ENCODE measurements around the gene ANO7.

ANO7 gene

GRCh38 chr2:241199897-241200821 lies 11.7 kb downstream of the ANO7 start:
- Histone ChIP-seq H3K36me3 (replicated peaks) (no peaks in the 10 kb centered on the region), H3K4me3 (ENCODE audit: low read depth, low read length) (no peak overlapping the region), H3K27me3 (replicated peaks) (no peaks in the 10 kb centered on the region), H3K27ac (no peak overlapping the region)
- in situ Hi-C loops (cut with HindIII; ENCODE audit: low pct_ligation_motif_present, low sequenced_read_pairs), result no loop called here
- no peak for TF ChIP-seq CTCF (IDR thresholded peaks at IDR 0.05; ENCODE audit: low read depth, low read length, missing control alignments)
- DNase-seq, result no peak

GRCh38 chr2:241200822-241201395 lies 12.4 kb downstream of the ANO7 start:
- in situ Hi-C loops (cut with HindIII; ENCODE audit: low pct_ligation_motif_present, low sequenced_read_pairs), result no loop called here
- no peak for DNase-seq
- no peaks in the 10 kb centered on the region for H3K36me3 ChIP-seq (replicated peaks)
- H3K27ac ChIP-seq, result no peak overlapping the region
- TF ChIP-seq CTCF (IDR thresholded peaks at IDR 0.05; ENCODE audit: low read depth, low read length, missing control alignments), result no peak
- no peak overlapping the region for H3K4me3 ChIP-seq (ENCODE audit: low read depth, low read length)
- H3K27me3 ChIP-seq (replicated peaks), result no peaks in the 10 kb centered on the region

- in situ Hi-C loops (cut with HindIII; ENCODE audit: low pct_ligation_motif_present, low sequenced_read_pairs), result no loop called here
- no peak overlapping the region for H3K4me3 ChIP-seq (ENCODE audit: low read depth, low read length)
These were observed 13.2 kb downstream of the ANO7 start for GRCh38 chr2:241201445-241202267.

GRCh38 chr2:241202268-241202585 lies 13.8 kb downstream of the ANO7 start:
- Histone ChIP-seq H3K4me3 (ENCODE audit: low read depth, low read length) (no peak overlapping the region), H3K27me3 (replicated peaks) (no peaks in the 10 kb centered on the region), H3K27ac (no peak overlapping the region), H3K36me3 (replicated peaks) (no peaks in the 10 kb centered on the region)
- no peak for DNase-seq
- in situ Hi-C loops (cut with HindIII; ENCODE audit: low pct_ligation_motif_present, low sequenced_read_pairs), result no loop called here
- TF ChIP-seq CTCF (IDR thresholded peaks at IDR 0.05; ENCODE audit: low read depth, low read length, missing control alignments), result no peak

More at GRCh38 chr2:241201445-241202267, 13.2 kb downstream of the ANO7 start:
- H3K36me3 ChIP-seq (replicated peaks), result no peaks in the 10 kb centered on the region
- TF ChIP-seq CTCF (IDR thresholded peaks at IDR 0.05; ENCODE audit: low read depth, low read length, missing control alignments), result no peak
- no peak overlapping the region for H3K27ac ChIP-seq
- no peaks in the 10 kb centered on the region for H3K27me3 ChIP-seq (replicated peaks)
- DNase-seq, result no peak

GRCh38 chr2:241202681-241203080 lies 14.2 kb downstream of the ANO7 start:
- DNase-seq, result no peak
- H3K4me3 ChIP-seq (ENCODE audit: low read depth, low read length), result no peak overlapping the region
- in situ Hi-C loops (cut with HindIII; ENCODE audit: low pct_ligation_motif_present, low sequenced_read_pairs), result no loop called here
- no peak for TF ChIP-seq CTCF (IDR thresholded peaks at IDR 0.05; ENCODE audit: low read depth, low read length, missing control alignments)
- no peaks in the 10 kb centered on the region for H3K27me3 ChIP-seq (replicated peaks)
- H3K27ac ChIP-seq, result no peak overlapping the region
- H3K36me3 ChIP-seq (replicated peaks), result no peaks in the 10 kb centered on the region

All from brain microvascular endothelial cell (primary cell).